T-helper 9 cell (primary cell): ENCODE results near the gene EFEMP2.
"Not testable (repeated sequence)": the region's sequence is repeated elsewhere in the genome, so short reads cannot be mapped to it uniquely, and the experiment has no call there.

Experiments
- DNase-seq: peaks from one replicate; pipeline ENCODE4 v3.0.0-alpha.2; 2020

The EFEMP2 gene

DNA sequence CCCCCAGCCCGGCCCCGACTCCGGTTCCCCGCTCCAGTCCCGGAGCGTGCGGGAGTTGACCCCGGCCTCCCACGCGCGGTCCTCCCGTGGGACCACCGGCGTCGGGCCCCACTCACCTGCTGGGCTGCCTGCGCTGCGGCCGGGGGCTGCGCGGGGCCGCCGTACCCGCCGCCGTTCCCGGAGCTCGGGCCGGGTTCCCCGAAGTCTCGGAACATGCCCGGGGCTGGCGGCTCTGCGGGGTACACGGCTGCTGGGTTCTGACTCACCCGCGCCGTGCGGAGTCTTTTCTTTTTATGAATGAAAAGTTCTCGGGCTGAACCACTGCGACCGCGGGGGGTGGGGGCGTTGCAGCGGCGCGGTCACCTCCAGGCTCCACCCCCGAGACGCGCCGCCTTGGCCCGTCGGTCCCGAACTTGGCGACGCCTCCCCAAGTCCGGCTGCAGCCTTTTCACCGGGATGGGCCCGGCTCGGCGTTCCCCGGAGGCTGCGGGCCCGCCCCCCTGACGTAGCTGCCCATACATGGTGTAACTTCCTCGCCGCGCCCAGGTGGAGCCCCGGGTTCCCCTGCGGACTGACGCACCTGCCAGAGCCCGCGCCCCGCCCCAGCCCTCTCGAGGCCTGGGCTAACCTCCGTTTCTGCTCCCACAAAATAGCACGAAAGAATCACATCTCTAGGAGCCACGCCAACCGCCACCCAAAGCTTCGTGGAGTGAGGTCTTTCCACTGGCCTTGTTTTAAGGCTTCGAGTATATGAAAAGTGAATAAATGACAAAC lies 27.7 kb upstream of the EFEMP2 start, which contains the start of gene FOSL1:
FOSL1 (minus strand) TSS at position 264 of the 774 bp plus-strand sequence; CDS start at position 215, 49 bp downstream.
- peak; percentile 93 for DNase-seq

DNA sequence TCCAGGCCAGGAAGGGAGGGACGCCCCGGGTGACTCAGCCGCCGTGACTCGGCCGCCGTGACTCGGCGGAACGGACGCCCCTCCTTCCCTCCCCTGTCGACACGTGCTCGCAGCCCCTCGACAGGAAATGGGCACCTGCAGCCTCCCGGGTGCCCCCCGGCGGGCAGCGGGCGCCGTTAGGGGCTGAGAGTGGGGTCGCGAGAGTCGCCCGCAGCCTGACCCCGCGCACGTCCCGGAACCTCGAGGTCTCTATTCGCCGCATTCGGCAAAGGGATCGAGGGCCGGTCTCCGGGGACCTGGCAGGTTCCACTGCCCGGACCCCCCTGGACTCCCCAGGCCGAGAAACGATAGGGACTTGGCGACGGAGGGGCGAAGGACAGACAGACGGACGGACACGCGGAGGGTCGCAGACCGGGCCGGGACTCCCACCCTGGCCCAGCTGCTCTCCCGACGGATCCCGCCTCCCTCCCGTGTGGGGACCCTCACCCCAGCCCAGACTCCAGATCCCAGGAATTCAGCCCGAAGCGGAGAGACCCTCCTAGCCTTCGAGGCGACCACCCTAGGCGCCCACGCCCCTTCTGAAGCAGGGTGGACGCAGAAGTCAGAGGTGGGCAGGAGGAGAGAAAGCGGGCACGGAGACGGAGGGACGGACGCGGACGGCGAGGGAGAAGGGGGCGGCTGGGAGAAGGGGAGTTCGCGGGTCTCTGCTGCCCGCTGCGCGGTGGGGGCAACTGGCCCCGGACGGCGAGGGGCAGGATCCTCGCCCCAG lies 26.9 kb upstream of the EFEMP2 start:
- peak; percentile 52 for DNase-seq

DNA sequence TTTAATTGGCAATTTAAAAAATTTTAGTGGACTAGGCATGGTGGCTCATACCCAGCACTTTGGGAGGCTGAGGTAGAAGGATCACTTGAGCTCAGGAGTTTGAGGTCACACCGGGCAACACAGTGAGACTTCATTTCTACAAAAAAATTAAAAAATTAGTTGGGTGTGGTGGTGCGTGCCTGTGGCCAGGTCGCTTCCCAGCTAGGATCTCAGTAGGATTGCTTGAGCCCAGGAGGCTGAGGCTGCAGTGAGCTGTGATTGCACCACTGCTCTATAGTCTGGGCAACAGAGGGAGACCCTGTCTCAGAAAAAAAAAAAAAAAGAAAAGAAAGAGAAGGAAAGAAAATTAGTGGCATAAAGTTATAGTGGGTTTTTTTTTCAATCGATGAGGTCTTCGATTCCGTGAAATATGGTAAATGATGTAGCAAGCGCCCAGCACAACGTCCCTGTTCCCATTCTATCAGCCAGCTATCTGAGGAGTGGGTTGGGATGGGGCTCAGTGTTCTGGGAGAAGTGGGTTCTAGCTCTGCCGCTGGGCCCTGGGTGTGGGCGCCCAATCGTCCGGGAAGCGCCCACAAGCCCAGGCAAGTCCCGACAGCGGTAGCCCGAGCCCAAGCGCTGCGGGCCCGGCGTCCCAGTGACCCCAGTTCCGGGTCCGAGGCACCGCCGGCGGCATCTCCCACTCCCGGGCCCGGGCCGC lies 26.2 kb upstream of the EFEMP2 start:
- DNase-seq: no peak

- no peak for DNase-seq
These were observed 24.4 kb upstream of the EFEMP2 start for GRCh38 chr11:65897020-65897471.

DNA sequence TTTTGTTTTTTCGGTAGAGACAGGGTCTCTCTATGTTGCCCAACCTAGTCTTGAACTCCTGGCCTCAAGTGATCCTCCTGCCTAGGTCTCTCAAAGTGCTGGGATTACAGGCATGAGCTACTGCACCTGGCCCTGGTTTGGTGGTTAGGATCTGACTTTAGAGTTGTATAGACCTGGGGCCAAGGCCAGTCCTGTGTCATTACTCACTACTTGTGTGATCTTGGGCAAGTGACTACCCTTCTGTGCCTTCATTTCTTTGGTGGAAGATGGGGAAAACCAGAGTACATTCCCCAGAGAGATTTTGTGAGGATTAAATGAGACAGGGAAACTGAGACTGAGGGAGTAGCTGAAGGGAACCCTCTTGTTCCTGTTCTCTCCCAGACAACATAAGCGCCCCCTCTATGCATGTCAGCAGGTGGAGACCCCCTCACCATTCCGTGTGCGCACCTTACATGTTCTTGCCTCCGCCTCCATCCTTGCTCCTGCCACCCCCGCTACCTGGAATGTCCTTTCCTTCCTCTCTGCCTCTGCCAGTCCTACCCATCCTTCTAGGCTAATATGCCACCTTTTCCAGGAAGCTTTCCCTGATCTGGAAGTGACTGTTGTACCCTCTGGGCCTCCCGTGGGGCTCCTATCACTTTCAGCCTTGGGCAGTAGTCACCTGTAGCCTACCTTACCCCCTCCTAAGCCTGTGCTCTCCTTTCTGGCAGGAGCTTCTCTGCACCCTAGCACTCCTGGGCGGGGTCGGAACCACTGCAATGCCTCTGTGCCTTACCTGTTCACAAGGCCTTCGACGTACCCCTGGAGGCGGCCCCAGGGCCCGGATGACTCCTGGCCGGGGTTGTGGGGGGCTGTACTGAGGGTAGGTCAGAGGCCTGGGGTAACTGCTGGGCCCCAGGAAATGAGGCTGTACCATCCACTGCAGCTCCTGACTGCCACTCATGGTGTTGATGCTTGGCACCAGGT lies 23.7 kb upstream of the EFEMP2 start:
- no peak for DNase-seq

DNA sequence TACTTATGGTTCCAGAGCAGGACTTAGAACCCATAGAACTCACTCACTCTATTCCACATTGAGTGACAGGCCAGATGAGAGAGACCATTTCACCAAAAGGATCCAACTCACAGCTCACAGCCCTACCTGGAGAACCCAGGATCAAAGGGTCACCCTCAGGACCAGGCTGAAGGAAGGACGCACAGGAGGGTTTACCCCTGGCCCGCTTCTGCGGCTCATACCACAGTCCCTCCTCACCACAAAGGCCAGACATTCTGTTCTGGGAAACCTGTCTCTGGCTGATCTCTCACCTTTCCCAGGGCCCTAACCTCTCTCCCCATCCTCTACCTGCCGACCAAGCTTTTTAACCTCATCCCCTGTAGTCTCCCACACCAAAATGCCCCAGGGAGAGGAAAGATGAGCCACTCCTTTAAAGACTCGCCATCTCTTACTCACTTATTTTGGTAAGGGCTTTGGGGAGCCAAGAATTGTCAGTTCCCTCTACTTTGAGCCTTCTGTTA lies 22.9 kb upstream of the EFEMP2 start:
- DNase-seq: no peak

GRCh38 chr11:65894034-65894591 lies 21.5 kb upstream of the EFEMP2 start:
- DNase-seq: no peak

DNA sequence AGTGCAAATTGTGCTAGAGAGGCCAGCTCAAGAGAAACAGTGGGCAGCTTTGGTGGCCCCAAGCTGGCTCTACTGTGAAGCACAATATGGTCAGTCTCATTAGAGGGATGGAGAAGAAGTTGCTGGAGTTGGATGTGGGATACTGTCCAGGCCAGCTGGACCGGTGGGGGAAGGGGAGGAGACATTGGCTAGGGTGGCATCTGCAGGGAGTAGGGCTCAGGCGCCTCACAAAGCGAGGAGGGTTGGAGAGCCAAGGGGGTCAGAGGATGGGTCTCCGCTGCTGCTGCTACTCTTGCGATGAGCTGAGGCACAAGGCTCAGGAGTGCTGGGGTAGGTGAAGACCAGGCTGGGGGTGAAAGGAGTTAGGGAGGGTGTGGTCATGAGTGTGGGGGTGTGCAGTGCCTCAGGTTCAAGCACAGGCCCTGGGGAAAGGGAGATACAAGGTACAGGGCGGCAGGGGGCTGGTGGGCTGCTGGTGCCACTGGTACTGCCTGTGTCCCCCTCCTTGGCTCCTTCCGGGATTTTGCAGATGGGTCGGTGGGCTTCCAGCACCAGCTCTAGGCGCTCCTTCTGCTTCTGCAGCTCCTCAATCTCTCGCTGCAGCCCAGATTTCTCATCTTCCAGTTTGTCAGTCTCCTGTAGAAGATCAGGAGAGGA lies 20.2 kb upstream of the EFEMP2 start:
- no peak for DNase-seq

- DNase-seq: not testable (repeated sequence)
These were observed 19.5 kb upstream of the EFEMP2 start for GRCh38 chr11:65892137-65892540.

GRCh38 chr11:65891219-65892136 lies 18.9 kb upstream of the EFEMP2 start:
- no peak for DNase-seq

GRCh38 chr11:65890324-65891218 lies 18.0 kb upstream of the EFEMP2 start, which contains the start of gene CCDC85B:
TSS of gene CCDC85B (plus strand) at chr11:65890673. CDS start at chr11:65890784, 111 bp downstream.
- peak; percentile 98 for DNase-seq

- peak; percentile 95 for DNase-seq
These were observed 15.7 kb upstream of the EFEMP2 start, which contains the start of gene FIBP for GRCh38 chr11:65888163-65888814. TSS of gene FIBP (minus strand) at chr11:65888471. CDS start at chr11:65888418, 53 bp downstream.

DNA sequence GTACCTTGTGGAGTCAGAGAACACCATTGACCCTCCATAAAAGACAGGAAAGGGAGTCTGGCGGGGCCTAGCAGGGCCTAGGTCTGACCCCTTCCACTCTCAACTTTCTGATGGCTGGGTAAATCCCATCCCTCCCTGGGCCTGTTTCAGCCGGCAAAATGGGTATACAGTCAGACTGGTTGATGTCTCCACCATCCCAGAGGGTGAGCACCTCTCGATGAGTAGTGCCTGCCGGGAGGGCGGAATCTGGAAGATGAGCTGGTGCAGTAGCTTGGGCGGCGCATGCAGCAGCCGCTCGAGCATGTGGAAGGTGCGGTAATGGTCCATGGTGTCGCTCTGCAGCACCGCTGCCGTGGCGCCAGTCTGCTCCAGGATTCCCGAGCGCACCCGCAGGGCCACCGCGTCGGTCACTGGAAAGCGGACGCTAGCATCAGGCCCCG lies 15.1 kb upstream of the EFEMP2 start:
- no peak for DNase-seq

GRCh38 chr11:65886826-65887722 lies 14.5 kb upstream of the EFEMP2 start:
- DNase-seq: no peak

DNA sequence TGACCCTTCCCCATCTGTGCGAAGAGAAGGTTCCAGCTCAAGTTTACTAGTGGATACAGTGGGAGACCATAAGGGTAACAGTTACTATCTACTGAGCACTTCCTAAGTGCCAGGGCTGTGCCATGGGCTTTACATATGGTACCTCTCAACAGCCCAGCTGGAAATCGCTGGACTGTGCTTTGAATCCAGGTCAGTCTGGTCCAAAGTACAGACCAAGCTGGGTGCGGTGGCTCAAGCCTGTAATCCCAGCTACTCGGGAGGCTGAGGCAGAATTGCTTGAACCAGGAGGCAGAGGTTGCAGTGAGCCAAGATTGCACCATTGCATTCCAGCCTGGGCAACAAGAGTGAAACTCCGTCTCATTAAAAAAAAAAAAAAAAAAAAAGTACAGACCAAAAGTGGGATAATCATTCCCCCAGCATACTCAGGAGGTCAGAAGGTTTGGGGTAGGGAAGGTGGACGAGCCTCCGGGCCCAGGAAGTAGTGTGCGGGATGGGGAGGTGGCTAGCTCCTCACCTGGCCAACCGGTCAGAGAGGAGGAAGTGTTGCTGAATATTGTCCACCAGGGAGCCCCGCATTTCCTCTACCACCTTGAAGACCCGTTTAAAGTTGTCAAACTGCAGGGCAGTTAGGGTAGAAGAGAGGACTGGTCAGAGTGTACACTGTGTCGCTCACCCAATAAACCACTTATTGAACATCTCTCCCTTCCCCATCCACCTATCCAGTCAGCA lies 13.4 kb upstream of the EFEMP2 start:
- no peak for DNase-seq

DNA sequence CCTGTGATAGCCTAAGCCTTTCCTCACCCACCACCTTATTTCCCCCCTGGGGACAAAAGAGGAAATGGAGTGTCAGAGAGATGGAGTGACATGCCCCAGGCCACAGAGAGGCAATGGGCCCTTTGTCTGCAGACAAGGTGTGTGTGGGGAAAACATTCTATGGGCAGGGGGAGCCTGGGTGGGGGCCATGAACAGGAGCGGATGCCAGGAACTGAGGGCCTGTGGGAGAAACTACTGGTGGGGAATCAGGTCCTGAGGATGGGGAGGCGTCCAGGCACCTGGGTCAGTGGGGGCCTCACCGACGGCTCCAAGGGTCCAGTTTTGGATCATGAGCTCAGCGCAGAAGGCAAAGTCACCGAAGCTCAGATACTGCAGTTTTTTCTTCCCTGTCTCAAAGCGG lies 12.6 kb upstream of the EFEMP2 start:
- DNase-seq: no peak
